GM12873 (cell line): ENCODE results near the gene SECISBP2.

ENCODE experiments used
- CTCF ChIP-seq: IDR thresholded peaks from 2 replicates; pipeline ENCODE4 v1.5.1; 2012; ENCODE audit warnings: low read depth, mild to moderate bottlenecking, moderate library complexity, low read length, control low read depth; ENCODE audit not compliant: insufficient read depth; ENCODE audit errors: missing control alignments

Gene SECISBP2

GRCh38 chr9:89318123-89319014, at the start of gene SECISBP2:
Gene SECISBP2 (plus strand): TSS chr9:89318500. CDS start chr9:89318577, 77 bp downstream.
- TF ChIP-seq CTCF: peak; percentile 69

GRCh38 chr9:89273528-89274279, 44.6 kb upstream of the SECISBP2 start:
- TF ChIP-seq CTCF: no peak

GRCh38 chr9:89274838-89275237, 43.5 kb upstream of the SECISBP2 start:
- TF ChIP-seq CTCF: no peak

GRCh38 chr9:89277043-89277442, 41.3 kb upstream of the SECISBP2 start:
- TF ChIP-seq CTCF: no peak

- no peak for TF ChIP-seq CTCF
These were observed 40.8 kb upstream of the SECISBP2 start for GRCh38 chr9:89277454-89277853.

- TF ChIP-seq CTCF: no peak
These were observed 39.7 kb upstream of the SECISBP2 start for GRCh38 chr9:89278551-89278950.
